ENCODE data around the gene LRRC2.

Gene LRRC2

DNA sequence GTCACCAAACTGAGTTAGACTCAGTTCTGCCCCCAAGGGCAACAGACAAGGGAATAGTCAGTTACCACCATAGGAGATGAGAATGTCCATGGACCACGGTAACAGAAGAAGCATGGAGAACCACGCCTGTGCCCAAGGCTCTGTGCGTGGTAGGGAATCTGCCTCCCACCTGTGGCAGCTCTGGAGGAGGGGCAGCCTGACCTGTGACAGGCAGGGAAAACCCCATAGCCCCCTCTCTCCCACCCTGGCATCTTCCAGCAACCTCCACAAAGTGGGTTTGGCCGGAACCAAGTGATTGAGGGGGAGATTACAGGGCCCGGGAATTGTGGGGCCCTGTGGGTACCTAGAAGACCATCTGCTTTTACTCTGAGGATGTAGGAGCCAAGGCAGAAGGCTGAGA lies 87.1 kb downstream of the LRRC2 start:
- no peak for DNase-seq (ENCODE audit: low read depth in 2 of 2)

DNA sequence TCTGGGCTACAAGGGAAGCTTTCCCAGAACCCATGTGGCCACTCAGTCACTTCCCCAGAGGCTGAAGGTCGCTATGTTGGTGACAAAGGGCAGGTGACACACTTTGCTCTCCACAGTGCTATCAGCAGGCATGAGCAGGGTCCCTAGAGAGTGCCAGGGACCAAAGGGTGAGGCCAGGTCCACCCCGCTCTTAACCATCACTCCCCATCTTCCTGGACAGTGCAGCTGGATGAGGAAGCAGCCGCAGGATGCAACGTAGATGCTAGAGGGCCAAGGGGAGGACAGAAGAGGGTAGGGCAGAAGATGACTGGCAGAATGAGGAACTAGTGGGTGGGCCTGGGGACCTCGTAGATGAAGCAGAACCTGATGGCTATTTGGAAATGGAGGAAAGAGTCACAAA lies 87.8 kb downstream of the LRRC2 start:
- DNase-seq (ENCODE audit: low read depth in 2 of 2): no peak

DNA sequence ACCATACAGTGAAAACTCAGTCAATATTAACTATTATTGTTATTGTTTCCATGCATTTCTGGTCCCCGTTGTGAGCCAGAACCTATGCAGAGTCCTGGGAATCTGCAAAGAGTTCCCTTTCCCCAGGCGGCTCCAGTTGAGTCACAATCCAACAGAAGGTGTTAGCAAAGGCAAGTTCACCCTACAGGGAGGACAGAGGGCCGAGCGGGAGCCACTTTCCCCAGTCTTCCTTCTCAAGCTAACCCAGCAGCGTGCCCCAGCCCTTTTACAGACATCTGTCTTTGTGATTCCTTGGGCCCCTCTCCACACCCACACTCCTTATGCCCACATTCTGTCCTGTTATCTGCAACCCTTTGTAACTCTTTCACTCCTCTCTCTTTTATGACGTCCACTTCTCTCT lies 88.3 kb downstream of the LRRC2 start:
- DNase-seq (ENCODE audit: low read depth in 2 of 2): no peak

DNA sequence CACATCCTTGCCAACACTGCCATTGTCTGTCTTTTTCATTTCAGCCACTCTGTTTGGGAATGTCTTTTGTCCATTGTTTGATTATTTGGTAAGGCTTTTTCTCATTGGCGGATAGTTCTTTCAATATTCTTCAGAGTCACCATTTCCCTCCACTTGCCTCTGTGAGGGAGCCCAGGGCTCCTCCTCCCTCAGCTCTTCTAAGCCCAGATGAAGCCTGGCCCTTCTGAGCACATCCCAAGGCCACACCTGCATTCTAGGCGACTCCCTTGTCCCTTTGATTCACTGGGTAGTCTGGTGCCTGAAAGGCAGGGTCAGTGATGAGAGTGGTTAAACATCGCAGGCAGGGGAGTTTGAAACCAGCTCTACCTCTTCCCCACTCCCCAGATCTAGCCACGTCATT lies 89.0 kb downstream of the LRRC2 start:
- DNase-seq (ENCODE audit: low read depth in 2 of 2): no peak

DNA sequence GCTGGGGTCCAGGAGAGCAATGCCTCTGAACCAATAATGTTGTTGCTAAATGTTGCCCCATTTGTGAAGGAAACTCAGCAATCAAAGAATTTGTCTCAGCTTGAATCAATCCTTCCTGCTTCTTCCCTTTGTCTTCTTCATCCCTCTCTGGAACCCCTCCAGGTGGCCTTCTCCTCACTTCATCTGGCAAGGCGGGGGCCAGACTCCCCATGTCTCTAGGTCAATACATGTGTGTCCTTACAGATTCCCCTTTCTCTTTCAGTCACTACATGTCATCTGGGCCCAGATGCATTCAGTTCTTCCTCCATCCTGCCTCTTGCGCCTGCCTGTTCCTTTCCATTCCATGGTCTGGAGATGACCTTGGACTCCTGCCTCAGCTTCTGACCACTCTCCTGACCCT lies 93.4 kb downstream of the LRRC2 start:
- DNase-seq (ENCODE audit: low read depth in 2 of 2): no peak

DNA sequence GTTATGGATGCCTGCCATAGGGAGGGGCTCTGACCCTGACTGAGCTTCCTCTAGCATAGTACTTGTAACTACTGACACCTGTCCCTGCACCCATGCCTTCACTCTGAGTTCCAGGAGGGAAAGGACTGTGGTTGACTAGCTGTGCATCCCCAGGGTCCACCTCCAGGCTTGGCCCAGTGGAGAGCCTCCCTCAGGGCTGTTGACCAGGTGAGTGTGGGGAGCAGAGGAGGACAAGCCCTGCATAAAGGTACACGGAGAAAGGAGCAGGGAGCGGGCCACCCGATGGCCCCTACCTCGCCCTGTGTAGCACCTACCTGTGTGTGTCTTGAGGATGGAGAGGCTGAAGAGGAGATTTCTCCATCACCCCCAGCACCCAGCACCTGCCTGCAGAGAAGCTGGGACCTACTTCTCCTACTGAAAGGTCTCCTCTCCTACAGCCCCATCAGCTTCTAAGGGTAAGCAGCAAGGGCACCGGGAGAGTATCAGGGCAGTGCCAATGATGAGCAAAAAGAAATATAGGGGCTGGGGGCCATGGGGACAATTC lies 94.7 kb downstream of the LRRC2 start:
- no peak for DNase-seq (ENCODE audit: low read depth in 2 of 2)

DNA sequence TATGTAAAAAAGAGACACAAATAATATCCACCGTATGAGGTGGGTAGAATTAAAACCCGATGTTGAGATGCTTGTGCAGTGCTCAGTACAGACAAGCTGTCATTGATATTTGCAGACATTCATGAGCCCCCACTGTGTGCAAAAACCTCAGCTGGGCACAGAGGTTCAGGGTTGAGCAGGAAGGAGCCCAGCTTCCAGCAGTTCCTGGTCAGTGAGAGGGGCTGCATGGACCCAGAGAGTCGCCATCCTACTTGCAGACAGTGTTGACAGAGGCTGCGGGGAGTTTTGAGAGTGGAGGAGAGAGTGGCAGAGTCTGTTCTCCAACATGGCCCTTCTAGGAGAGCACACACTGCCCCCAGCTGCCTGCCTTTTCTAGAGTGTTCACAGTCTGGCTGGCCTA lies 95.3 kb downstream of the LRRC2 start:
- no peak for DNase-seq (ENCODE audit: low read depth in 2 of 2)

DNA sequence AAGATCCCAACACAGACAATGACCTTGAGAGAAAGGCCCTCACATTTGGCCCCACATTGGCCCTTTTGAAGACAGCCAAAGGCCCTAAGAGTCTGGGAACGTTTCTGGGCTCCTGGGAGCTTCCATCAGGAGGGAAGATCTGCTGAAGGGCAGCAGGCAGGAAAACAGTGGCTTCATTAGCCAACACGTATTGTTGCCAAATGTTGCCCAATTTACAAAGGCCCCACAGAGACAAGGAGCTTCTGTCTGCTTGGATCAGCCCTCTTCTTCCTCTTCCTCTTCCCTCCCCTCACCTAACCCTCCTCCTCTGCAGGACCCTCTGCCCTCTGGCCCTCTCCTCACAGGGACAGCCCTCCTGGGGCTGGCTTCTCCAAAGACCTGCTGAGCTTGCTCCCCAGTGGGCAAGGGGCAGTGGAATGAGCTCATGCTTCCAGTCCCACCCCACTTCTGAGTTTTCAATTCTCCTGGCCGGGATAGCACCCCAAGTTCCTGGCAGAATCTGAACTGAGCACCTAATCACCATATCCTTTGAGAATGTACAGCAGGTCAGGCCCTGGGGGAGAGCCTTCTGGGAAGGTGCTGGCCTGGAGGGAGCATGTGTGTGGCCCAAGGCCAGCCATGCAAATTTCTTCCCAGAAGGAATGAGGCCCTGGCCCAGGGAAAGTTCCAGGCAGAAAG lies 96.3 kb downstream of the LRRC2 start:
- no peak for DNase-seq (ENCODE audit: low read depth in 2 of 2)

DNA sequence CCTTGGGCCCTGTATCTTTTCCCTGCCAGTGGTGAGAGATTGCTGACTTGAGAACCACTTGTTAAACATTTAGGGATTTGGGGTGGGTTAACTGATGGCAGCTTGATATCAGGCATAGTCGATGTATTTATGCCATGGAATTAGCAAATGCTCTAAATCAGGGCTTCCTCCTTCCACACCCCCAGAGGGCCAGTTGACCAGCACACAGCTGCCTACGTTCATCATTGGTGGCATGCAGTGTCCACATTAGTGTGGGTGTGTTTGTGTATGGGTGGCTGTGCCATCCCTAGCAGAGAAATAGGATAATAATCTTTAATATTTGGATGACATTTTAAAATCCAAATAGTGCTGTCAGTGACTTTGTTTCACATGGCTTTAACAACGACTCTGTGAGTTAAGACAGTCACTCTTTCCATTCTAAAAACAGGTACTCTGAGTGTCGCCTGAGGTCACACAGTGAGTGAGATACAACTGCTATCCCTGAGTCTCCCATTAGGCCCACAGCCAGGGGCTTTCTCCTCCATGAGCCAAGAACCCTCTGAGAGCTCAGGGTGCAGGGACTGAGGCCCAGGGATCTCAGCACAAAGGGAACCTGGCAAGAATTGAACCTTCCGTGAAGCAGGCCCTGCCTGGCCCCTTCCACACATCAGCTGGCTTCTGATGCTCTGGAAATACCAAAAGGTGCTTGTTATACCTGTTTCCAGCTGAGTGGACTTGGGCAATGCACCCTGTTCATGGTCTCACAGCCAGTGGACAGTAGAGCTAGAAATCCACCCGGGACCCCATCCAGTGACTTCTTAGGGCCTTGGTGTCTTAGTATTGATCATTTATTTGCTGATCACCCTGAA lies 97.1 kb downstream of the LRRC2 start:
- DNase-seq (ENCODE audit: low read depth in 2 of 2): no peak

DNA sequence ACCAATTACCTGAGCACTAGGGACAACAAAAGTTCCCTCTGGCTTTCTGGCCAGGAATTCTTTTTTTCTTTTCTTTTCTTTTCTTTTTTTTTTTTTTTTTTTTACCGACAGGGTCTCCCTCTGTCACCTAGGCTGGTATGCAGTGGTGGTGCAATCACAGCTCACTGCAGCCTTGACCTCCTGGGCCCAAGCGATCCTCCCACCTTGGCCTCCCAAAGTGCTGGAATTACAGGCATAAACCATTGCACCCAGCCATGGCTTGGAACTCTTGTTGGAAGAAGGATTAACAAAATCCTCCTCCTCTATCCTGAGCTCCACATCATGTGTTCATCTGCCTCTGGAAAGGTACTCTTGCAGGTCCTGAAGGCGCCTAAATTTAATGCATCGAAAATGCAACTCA lies 98.5 kb downstream of the LRRC2 start:
- no peak for DNase-seq (ENCODE audit: low read depth in 2 of 2)

DNA sequence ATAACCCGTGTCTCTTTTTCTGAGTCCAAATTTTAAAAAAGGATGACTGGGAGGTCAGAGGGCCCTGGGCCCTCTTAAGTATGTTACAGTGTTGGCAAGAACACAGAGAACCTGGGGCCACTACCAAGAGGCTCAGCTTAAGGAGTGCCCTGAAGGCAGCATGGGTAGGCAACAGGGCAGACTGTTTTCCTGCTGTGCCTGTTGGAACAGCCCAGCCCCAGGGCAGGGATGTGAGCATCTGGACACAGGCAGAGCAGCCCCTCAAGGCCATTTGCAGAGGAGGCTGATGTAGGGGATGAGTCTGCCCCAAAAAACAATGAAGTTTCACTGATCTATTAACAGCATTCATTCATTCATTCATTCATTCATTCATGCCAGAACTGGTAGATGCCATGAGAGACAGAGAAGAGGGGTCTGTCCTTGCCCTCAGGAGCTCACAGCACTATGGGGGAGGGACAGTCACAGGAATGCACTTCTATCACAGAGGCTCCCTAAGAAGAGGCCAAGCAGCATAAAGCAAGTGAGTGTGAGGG lies 99.2 kb downstream of the LRRC2 start:
- DNase-seq (ENCODE audit: low read depth in 2 of 2): no peak

DNA sequence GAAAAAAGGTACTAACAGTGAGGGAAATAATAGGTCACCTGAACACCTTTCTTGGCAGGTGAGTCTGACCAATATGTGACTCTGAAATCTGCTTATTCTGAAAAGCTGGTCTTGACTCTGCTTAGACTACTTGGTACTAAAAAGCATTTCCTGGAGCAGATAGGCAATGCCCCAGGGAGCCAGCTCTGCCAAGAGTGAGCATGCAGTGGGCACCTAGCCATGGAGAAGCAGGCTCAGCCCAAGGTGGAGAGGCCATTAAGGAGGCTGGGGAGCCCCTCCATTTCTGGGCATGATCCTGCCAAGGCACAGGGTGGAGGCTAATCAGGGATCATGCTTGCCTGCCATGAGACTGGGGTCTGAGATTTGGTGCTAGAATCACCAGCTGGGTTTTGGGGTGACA lies 99.8 kb downstream of the LRRC2 start:
- no peak for DNase-seq (ENCODE audit: low read depth in 2 of 2)

All from stimulated activated CD8-positive, alpha-beta memory T cell treated with anti-CD3 and anti-CD28 coated beads, Interleukin-15, amount 100 ng/mL, for 48 hours (primary cell).